Kidney glomerular epithelial cell (primary cell): Measurements from ENCODE around the gene ST8SIA5.

Experiments used
- DNase-seq: peaks from one replicate; lab custom pipeline; 2025; lab: John Stamatoyannopoulos, UW

ST8SIA5 gene

DNA sequence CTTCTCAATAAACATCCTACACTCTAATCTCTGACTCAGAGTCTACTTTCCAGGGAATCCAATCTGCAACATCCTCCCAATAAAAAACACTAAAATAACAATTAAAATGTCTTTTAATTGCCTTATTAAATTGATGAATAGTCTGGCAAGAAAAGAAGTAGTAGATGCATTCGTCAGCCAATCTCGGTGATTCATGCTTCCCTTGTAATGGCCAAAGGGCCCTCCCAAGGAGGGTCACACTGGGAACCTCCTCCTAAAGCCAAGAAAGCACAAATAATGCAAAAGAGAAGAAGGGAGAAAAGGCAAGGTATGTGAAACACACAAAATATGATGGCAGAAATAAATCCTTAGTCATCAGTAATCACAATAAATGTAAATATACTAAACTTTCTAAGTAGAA is 16.8 kb downstream of the ST8SIA5 start:
- DNase-seq = no peak

DNA sequence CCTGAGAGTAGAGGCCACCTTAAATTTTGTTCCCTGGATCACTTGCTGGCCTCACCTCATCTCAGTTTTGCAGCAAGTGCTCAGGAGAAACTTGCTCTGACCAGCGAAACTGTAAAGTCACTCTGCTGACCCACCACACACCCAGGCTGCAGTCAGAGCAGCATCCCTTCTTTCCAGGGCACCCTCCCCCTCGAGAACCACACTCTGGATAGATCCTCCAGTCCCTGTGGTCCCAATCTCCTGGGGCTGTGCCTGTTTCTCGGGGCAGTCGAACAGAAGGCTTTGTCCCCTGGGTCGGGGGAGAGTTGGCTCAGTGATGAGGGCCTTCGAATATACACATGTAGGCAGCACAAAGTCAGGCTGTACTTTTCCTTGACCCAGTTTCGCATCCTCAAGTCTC is 18.4 kb downstream of the ST8SIA5 start:
- no peak for DNase-seq

DNA sequence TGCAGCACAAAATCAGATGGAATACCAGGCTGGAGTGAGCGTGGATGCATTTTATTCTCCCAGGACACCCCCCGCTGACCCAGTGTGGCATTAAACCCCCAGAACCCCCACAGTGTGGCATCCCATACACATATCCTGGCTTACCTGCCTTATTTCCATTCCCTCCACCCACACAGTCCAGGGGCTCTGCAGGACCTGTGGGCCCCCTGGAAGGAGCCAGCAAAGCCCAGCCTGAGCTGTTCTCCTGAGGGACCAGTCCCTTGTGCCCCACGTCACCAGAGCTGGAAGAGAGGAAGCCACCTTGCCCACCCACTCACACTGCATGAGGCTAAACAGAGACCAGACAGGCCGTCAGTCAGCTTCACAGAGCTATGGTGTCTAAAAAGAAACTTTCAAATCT is 20.1 kb downstream of the ST8SIA5 start:
- no peak for DNase-seq

DNA sequence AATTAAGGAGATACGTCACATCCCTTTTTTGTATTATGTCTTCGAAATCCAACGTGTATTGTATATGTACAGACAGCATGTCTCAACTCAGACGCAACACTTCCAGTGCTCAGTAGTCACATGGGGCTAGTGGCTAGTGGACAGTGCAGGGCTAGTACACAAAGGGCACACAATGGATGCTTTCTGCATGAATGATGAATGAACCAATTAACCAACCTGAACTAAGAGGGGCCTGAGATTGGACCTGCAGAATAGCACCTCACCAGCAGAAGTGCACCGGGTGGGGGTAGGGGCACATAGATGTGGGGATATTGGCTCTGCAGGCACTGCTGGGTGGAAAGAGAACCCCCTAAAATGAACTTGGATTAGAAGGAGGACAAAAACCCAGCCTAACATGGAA is 20.7 kb downstream of the ST8SIA5 start:
- no peak for DNase-seq

DNA sequence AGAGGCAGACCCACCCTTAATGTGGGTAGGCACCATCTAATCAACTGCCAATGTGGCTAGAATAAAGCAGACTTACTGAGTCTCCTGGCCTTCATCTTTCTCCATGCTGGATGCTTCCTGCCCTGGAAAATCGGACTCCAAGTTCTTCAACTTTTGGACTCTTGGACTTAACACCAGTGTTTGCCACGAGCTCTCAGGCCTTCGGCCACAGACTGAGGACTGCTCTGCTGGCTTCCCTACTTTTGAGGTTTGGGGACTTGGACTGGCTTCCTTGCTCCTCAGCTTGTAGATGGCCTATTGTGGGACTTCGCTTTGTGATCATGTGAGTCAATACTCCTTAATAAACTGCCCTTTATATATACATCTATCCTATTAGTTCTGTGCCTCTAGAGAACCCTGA is 21.9 kb downstream of the ST8SIA5 start:
- no peak for DNase-seq

DNA sequence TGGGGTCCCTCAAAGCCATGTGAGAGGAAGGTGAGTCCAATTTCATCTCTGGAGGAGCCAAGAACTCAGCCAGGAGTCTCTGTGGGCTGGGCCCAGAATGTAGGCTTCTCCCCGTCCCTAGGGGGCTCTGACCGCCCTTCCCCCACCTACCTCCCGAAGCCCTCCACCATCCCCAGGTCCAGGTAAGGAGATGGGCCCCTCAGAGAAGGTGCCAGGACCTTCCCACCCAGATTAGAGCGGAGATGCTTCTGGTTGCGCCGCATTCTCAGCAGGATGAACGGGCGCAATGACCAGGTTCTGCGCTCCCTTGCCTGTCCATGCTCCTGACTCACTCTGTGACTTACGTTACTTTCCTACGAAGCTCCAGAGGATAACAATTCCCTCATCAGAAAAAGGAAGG is 23.0 kb downstream of the ST8SIA5 start:
- no peak for DNase-seq

DNA sequence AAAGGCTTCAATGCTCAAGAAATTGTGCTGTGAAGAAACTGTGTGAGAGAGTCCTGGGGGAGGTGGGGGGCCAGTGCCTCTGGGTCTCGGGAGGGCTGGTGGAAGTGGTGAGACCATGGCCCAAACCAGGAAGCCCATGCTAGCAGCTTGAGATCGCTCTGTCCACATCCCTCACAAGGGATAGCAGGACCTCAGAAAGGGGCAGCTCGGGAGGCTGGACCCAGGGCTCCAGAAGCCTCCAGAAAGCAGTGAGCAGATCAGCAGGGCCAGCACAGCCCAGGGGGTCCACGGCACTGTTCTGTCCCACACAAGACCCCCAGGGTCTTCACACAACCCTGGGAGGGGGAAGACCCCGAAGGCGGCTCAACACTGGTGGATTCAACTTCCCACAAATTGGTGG is 24.1 kb downstream of the ST8SIA5 start:
- no peak for DNase-seq

DNA sequence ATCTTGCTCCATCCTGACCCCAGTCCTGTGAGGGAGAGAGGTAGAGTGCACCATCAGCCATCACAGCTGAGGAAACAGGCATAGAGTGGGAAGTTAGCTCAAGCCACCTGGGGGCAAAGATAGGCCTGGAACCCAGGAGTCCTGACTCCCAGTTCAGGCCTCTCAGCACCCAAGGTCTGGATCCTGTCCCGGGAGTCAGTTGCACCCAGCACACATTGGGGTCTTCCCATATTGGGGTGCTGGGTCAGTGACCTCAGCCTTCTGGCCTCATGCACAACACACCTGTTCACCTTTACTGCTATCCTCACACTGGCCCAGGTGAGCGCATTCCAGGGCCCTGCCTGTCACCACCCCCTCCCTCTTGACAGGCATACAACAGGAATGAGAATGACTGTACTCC is 24.7 kb downstream of the ST8SIA5 start:
- no peak for DNase-seq

DNA sequence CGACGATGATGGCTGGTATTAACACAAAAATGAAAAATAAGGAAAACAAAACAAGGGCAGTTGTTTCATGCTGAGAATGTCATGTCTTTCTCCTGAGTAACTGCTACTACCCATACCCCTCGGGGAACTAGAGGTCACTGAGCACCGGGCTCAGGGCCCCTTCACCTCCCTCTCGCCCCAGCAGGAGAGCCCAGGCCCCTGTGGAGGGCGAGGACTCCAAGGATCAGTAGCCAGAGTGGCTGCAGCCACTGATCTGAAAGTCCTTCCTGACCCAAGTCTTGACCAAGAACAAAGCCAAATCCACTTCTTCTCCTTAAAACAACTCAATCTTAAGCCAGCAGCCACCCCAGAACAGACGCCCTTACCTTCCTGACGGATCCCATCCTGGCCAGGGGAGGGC is 25.5 kb downstream of the ST8SIA5 start:
- DNase-seq = no peak

DNA sequence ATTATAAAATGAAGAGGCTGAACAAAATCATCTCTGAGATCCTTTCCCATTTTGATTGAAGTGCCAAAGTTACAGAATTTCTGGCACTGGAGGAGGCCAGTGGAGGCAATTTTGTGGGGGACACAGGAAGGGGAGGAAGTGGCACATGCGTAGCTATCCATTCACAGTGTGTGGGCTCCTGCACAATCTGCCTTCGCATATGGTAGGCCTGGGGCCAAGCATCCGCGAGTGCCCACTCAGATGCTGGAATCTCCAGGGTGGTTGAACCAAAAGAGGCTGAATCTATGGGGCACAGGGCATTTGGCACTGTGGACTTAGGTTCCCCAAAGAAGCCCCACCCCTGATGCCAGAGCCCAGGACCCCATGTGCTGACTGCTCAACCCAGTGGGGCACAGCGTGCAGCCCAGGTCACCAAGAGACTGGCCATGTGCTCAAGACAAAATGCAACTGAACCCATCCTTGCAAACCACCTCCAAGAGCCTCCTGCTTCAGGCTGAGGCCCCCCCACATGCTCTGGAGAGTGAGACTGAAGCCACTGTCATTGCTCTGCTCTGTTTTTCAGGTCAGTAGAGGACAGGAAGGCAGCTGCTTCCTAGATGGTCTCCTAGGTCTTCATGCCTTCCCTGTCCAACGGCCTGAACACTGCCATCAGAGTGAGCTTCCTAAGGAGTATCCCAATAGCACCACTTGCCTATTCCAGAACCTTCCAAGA is 28.5 kb downstream of the ST8SIA5 start:
- DNase-seq = no peak

DNA sequence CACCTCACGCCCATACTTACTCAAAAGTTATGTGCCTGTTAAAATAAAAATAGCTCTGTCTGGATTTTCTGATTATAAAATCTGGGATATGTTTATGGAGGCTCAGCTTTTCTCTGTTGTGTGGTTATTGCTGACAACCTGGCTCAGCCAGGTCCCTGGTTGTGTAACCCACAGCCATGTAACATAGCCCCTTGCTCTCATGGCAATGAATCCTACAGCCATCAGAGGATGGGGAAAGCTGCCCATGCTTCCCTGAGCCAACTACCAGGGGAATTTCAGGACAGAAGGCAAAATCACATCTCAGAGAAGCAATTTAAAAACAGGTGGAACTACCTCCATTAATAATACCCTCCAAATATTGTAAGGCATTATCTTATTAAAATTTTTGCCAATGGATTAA is 29.7 kb downstream of the ST8SIA5 start:
- DNase-seq = no peak

DNA sequence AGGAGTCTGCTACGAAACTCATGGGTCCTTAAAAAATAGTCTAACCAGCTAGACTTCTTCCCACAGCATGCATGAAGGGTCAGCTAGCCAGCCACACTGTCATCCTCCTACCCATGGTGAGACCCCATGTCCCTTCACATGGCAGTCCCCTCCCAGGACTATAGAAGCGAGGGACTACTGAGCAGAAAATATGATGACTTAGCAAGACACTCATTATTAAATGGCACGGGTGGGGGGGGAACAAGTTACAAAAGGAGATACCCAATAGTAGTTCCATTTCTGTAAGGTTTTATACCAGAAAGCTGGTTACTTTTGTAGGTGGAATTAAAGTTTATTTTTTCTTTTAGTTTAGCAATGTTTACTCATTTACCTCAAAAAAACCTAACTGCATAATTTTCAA is 31.5 kb downstream of the ST8SIA5 start:
- no peak for DNase-seq

DNA sequence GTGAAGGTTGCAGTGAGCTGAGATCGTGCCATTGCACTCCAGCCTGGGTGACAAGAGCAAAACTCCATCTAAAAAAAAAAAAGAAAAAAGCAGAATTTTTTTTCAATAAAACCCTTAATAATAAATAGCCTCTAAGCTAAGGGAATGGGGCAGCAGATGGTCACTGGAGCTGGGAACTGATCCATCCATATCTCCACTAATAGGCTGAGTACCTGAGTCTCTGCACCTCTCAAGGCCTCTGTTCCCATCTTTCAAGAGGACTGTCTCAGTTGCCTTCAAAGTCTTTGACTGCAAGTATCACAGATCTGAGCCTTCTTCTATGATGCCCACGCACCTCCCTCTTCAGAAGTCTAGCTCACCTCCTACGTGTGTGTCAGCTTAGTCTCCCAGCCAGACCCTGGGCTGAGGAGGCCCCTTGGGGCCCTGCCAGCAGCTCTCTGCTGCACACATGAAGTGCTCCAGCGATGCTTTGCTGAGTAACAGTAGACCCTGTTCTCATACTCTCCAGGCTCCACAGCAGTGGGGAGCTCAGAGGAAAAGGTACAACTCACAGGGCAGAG is 32.9 kb downstream of the ST8SIA5 start:
- no peak for DNase-seq

DNA sequence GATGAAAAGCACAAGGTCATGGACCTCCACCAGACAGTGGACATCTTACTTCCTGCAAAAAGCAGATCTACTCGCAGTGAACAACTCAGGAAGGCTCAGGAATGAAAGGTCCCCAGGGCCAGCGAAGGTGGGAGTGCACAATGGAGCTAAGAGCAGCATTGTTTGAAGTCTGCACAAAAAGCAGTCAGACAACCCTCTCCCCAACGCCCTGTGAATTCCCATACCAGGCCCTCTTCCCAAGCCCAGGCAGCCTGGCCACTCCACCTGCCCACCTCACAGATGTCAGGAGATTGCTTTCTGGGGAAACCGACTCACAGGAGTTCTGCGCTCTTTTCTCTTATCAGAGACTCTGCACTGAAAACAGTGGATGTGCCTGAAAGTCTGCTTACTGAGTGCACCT is 34.8 kb downstream of the ST8SIA5 start:
- DNase-seq = no peak

DNA sequence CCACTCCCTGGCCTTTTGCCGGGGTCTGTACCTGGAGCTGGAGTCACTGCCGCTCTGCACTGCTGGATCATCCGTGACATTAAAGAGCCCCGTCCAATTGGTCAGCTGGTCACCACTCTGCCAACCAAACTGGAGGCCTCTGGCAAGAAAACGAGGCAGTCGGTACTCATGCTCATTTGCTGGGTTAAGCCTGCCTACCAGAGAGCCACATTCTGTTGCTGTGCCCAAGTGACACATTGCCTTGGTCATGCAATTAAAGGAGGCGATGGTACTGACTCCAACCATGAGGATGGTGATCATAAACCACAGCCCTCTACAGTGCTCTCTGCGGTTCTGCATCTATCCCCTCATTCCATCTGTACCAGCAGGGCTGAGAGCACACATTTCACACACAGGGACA is 35.5 kb downstream of the ST8SIA5 start:
- no peak for DNase-seq

DNA sequence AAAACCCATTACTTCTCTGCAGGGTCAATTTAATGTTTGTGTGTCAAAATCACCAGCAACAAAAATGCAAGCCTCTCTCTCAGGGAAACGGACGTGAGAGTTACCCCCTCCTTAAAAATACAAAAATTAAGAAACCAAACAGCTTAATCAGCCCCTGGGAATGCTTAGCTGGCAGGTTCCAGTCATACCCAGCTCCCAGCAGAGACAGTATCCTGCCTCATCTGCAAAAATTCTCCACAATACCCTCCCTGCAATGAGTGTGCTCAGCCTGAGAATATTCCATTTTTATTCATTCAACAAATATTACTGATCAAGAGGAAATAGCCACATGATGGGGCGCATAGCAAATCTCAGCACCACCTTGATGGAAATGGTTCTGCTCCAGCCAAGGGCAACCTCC is 36.3 kb downstream of the ST8SIA5 start:
- DNase-seq = no peak

DNA sequence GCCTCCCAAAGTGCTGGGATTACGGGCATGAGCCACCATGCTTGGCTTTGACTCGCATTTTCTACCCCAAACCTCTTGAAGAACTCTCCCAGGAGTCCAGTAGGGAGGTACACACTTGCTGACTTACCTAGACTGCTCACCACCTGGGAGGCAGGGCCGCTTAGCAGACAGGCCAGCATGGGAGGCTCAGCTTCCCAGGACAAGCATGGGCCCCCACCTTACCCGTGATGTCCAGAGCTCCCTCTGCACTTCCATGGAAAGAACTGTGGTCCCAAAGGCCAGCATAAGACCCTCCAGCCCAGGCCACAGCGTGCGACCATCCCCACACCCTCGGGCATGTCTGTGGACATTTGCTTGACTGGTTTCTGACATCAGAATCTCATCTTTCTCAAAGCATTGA is 36.8 kb downstream of the ST8SIA5 start:
- no peak for DNase-seq

DNA sequence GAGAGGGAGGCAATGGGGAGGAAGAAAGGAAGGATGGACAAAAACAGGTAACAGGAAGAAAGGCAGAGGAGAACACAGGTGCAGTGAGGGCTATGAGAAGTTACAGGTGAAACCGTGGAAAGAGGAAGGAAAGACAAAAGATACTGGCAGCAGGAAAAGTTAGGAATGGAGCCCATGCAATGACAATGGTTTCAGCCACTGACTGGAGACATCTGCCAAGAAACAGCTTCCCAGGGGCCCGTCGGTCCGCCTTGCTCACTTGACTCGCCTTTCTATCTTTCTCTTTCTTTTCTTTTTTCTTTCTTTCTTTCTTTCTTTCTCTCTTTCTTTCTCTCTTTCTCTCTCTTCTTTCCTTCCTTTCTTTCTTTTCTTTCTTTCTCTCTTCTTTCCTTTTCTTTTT is 37.5 kb downstream of the ST8SIA5 start:
- DNase-seq = no peak

DNA sequence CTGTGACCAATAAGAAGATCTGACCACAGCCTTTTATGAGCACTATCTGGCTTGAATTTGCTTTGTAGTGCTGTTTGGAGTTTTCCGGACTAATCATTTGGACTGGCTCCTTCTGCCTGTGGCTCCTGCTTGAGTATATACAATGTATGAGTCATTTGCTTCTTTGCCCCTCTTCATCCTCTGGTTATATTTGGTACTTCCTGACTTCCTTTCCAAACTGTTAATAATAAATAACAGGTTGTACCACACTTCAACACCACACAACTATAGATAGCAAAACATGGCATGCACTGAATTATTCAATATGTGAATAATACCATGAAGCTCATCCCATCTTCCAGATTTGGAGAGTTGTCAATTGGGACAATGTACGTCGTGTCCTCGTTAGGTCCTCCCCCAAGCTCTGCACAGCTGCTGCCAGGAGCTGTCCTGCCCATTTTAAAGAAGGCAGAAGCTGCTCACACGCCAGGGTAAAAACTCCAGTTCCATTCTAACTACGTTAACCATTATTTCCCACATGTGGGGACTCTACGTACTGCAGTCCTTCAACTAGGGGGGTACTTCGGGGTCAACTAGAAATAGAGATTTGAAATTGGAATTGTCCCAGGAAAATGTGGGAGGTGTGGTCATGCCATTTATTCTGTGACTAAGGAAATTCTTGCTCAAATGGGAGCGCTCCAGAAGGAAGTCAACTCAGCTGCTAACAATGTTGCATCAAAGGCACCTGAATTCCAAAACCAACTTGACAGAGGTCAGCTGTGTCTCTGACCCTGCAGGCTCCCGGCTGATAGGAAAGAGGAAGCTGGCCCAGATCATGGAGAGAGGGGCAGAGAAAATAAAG is 38.1 kb downstream of the ST8SIA5 start:
- DNase-seq = peak; percentile 43

DNA sequence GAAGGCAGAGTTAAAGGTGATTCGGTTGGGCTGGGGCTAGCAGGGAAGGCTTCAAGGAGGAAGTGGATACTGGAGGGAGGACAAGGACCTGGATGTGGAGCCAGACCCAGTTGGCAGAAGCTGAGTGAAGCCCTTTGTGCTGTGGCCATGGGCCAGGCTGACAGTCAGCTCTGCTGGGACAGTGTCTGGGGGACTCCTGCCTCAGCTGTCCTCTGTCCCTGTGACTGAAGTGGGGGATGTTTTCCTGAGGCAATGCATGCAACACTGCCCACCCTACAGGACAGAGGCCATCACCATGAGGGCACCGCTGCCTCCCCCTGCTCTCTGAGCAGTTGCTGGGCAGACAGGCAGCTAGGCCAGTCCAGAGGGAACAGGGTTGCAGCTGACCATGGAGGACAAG is 40.0 kb downstream of the ST8SIA5 start:
- DNase-seq = no peak

DNA sequence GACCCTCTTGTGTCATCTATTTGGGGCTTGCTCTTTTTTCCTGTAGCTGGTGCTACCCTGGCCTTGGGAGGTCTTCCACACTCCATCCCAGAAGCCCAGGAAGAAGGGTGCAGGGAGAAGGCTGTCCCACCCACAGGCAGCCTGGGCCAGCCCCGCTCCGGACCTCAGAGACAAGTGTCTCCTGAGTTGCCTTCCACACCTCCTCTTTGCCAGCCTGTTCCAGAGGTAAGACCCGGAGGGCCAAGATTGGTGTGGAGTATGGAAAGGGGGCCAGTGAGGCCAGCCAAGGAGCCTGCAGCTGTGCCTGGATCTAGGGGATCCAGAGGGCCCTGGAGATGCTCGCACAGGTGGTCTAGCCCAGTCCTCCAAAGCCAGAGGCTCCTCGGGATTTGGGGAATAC is 40.5 kb downstream of the ST8SIA5 start:
- DNase-seq = no peak

DNA sequence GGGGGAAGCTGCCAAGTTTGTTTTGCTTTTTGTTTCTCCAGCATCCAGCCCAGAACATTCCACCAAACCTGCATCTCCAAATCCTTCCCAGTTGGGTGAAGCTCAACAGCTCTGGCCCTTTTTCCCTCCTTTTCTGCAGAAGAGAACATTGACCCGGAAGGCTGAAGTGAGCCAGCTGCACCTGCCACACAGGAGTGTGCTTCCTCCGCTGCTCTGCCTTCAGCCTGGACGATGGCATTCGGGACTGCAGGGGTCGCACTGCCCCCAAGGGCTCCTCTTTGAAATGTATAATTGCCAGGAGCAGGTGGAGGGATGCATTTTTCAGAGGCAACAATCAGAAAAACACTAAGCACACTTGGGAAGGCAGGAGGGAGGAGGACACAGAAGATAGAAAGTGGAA is 41.8 kb downstream of the ST8SIA5 start:
- no peak for DNase-seq

DNA sequence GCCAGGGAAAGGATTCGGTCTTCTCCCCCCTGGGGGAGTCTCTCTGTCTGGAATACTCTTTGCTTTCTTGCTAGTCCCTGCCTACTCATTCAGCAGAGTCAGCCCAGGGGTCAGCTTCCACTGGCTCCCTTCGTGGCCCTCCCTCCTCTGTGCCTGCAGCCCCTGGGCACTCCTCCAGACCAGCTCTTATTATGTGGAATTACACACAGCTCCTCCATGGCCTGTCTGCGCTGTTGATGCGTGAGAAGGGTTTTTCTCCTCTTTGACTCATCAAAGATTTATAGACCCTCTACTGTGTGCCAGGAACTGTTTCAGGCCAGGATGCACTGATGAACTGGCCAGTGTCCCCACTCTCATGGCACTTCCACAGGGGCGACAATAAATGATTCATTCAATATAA is 44.4 kb downstream of the ST8SIA5 start:
- DNase-seq = peak; percentile 73
